Stimulated activated naive CD8-positive, alpha-beta T cell treated with anti-CD3 and anti-CD28 coated beads, Interleukin-15, amount 100 ng/mL, for 72 hours (primary cell): ENCODE measurements around the gene RXRG.
"Not testable (repeated sequence)": the region's sequence is repeated elsewhere in the genome, so short reads cannot be mapped to it uniquely, and the experiment has no call there.

Source experiments
- ATAC-seq: fragments of 150-1000 bp; cut with Tn5 transposase; 2 replicates; pipeline ENCODE4 v1.10.0; 2021; ENCODE audit warnings: mild to moderate bottlenecking, moderate library complexity
- DNase-seq, 2 donors: peaks; one replicate each; pipeline ENCODE4 v3.0.0; 2021 to 2022
- H3K27ac Mint-ChIP-seq, 2 donors: one replicate each; pipeline ENCODE4 v1.8.0; 2022; ENCODE audit warnings: mild to moderate bottlenecking in 2 of 2, mixed read lengths in 2 of 2, moderate library complexity in 2 of 2
- H3K27me3 Mint-ChIP-seq: one replicate; pipeline ENCODE4 v1.8.0; 2022; ENCODE audit warnings: mixed read lengths
- H3K4me1 Mint-ChIP-seq: one replicate; pipeline ENCODE4 v1.8.0; 2022; ENCODE audit warnings: mild to moderate bottlenecking, mixed read lengths
- H3K4me3 Mint-ChIP-seq, 2 donors: one replicate each; pipeline ENCODE4 v1.8.0; 2022; ENCODE audit warnings: mild to moderate bottlenecking in 2 of 2, mixed read lengths in 2 of 2, moderate library complexity in 1 of 2
- H3K9me3 Mint-ChIP-seq, 2 donors: one replicate each; pipeline ENCODE4 v1.8.0; 2022; ENCODE audit warnings: mixed read lengths in 2 of 2

The RXRG gene

GRCh38 chr1:165459683-165460082 is 14.8 kb upstream of the RXRG start:
- not testable (repeated sequence) for H3K4me1 Mint-ChIP-seq, H3K4me3 Mint-ChIP-seq, H3K27ac Mint-ChIP-seq, ATAC-seq, H3K27me3 Mint-ChIP-seq, DNase-seq, H3K9me3 Mint-ChIP-seq

GRCh38 chr1:165456861-165457260 is 11.9 kb upstream of the RXRG start:
- Mint-ChIP-seq H3K9me3 (no peaks in the 10 kb centered on the region), H3K27ac (no peak overlapping the region), H3K27me3 (peaks cover 8% of the 10 kb centered on the region), H3K4me3 (no peak overlapping the region), H3K4me1 (no peaks in the 10 kb centered on the region)
- DNase-seq (no peak), ATAC-seq (no peak)

- no peak overlapping the region for H3K27ac Mint-ChIP-seq
- H3K27me3 Mint-ChIP-seq, result peaks cover 8% of the 10 kb centered on the region
- ATAC-seq (no peak), DNase-seq (no peak)
- H3K4me1 Mint-ChIP-seq, result no peaks in the 10 kb centered on the region
- no peaks in the 10 kb centered on the region for H3K9me3 Mint-ChIP-seq
- no peak overlapping the region for H3K4me3 Mint-ChIP-seq
Measured at GRCh38 chr1:165456114-165456513, 11.2 kb upstream of the RXRG start.

GRCh38 chr1:165455111-165455510 is 10.2 kb upstream of the RXRG start:
- no peaks in the 10 kb centered on the region for H3K9me3 Mint-ChIP-seq
- no peak overlapping the region for H3K4me3 Mint-ChIP-seq
- H3K27ac Mint-ChIP-seq, result no peak overlapping the region
- H3K27me3 Mint-ChIP-seq, result peaks cover 8% of the 10 kb centered on the region
- no peaks in the 10 kb centered on the region for H3K4me1 Mint-ChIP-seq
- no peak for ATAC-seq
- DNase-seq, result no peak

- no peaks in the 10 kb centered on the region for H3K9me3 Mint-ChIP-seq
- H3K4me3 Mint-ChIP-seq, result no peak overlapping the region
- no peak for DNase-seq
- ATAC-seq, result no peak
- H3K27me3 Mint-ChIP-seq, result peaks cover 8% of the 10 kb centered on the region
- H3K27ac Mint-ChIP-seq, result no peak overlapping the region
- H3K4me1 Mint-ChIP-seq, result no peaks in the 10 kb centered on the region
Measured at GRCh38 chr1:165454091-165454610, 9.2 kb upstream of the RXRG start.

GRCh38 chr1:165452336-165453130 is 7.6 kb upstream of the RXRG start:
- ATAC-seq (no peak), DNase-seq (no peak)
- no peak overlapping the region for H3K27ac Mint-ChIP-seq
- no peaks in the 10 kb centered on the region for H3K4me1 Mint-ChIP-seq
- peaks cover 8% of the 10 kb centered on the region for H3K27me3 Mint-ChIP-seq
- H3K9me3 Mint-ChIP-seq, result no peaks in the 10 kb centered on the region
- H3K4me3 Mint-ChIP-seq, result no peak overlapping the region

- no peak for DNase-seq
- no peak overlapping the region for H3K27ac Mint-ChIP-seq
- H3K4me1 Mint-ChIP-seq, result no peaks in the 10 kb centered on the region
- H3K9me3 Mint-ChIP-seq, result no peaks in the 10 kb centered on the region
- H3K4me3 Mint-ChIP-seq, result no peak overlapping the region
- no peak for ATAC-seq
- peaks cover 4% of the 10 kb centered on the region for H3K27me3 Mint-ChIP-seq
Measured at GRCh38 chr1:165451691-165452090, 6.8 kb upstream of the RXRG start.

GRCh38 chr1:165449131-165449530 is 4.2 kb upstream of the RXRG start:
- Mint-ChIP-seq H3K4me1 (no peaks in the 10 kb centered on the region), H3K27ac (no peak overlapping the region), H3K4me3 (no peak overlapping the region), H3K9me3 (no peaks in the 10 kb centered on the region), H3K27me3 (no peaks in the 10 kb centered on the region)
- no peak for DNase-seq
- ATAC-seq, result no peak

- Mint-ChIP-seq H3K4me3 (no peak overlapping the region), H3K27ac (no peak overlapping the region), H3K4me1 (no peaks in the 10 kb centered on the region), H3K27me3 (no peaks in the 10 kb centered on the region), H3K9me3 (no peaks in the 10 kb centered on the region)
- DNase-seq (no peak), ATAC-seq (no peak)
Measured at GRCh38 chr1:165445388-165445787, 462 bp upstream of the RXRG start.

GRCh38 chr1:165443539-165444311 is 1.2 kb downstream of the RXRG start:
- Mint-ChIP-seq H3K4me3 (peak overlapping the region; percentile 34 to 45), H3K27me3 (peaks cover 10% of the 10 kb centered on the region), H3K27ac (no peak overlapping the region), H3K9me3 (no peaks in the 10 kb centered on the region), H3K4me1 (no peaks in the 10 kb centered on the region)
- ATAC-seq (peak; percentile 37), DNase-seq (no peak)

GRCh38 chr1:165442653-165443052 is 2.3 kb downstream of the RXRG start:
- ATAC-seq (no peak), DNase-seq (no peak)
- H3K27ac Mint-ChIP-seq, result no peak overlapping the region
- no peaks in the 10 kb centered on the region for H3K9me3 Mint-ChIP-seq
- H3K4me3 Mint-ChIP-seq, result no peak overlapping the region
- peaks cover 11% of the 10 kb centered on the region for H3K27me3 Mint-ChIP-seq
- no peaks in the 10 kb centered on the region for H3K4me1 Mint-ChIP-seq

GRCh38 chr1:165442053-165442452 is 2.9 kb downstream of the RXRG start:
- no peaks in the 10 kb centered on the region for H3K4me1 Mint-ChIP-seq
- ATAC-seq (no peak), DNase-seq (no peak)
- no peak overlapping the region for H3K4me3 Mint-ChIP-seq
- H3K27me3 Mint-ChIP-seq, result peaks cover 17% of the 10 kb centered on the region
- no peak overlapping the region for H3K27ac Mint-ChIP-seq
- no peaks in the 10 kb centered on the region for H3K9me3 Mint-ChIP-seq

GRCh38 chr1:165441166-165441880 is 3.6 kb downstream of the RXRG start:
- Mint-ChIP-seq H3K27ac (no peak overlapping the region), H3K27me3 (peaks cover 21% of the 10 kb centered on the region), H3K4me3 (no peak overlapping the region), H3K4me1 (no peaks in the 10 kb centered on the region), H3K9me3 (no peaks in the 10 kb centered on the region)
- ATAC-seq, result no peak
- no peak for DNase-seq

- ATAC-seq, result no peak
- peaks cover 21% of the 10 kb centered on the region for H3K27me3 Mint-ChIP-seq
- no peaks in the 10 kb centered on the region for H3K4me1 Mint-ChIP-seq
- no peak overlapping the region for H3K27ac Mint-ChIP-seq
- H3K4me3 Mint-ChIP-seq, result no peak overlapping the region
- no peak for DNase-seq
- no peaks in the 10 kb centered on the region for H3K9me3 Mint-ChIP-seq
Measured at GRCh38 chr1:165439330-165439729, 5.6 kb downstream of the RXRG start.

GRCh38 chr1:165436994-165437393 is 7.9 kb downstream of the RXRG start:
- H3K4me1 Mint-ChIP-seq, result no peaks in the 10 kb centered on the region
- H3K9me3 Mint-ChIP-seq, result no peaks in the 10 kb centered on the region
- no peak overlapping the region for H3K4me3 Mint-ChIP-seq
- no peak for DNase-seq
- no peak for ATAC-seq
- H3K27ac Mint-ChIP-seq, result no peak overlapping the region
- H3K27me3 Mint-ChIP-seq, result peaks cover 21% of the 10 kb centered on the region

- H3K4me3 Mint-ChIP-seq, result no peak overlapping the region
- H3K4me1 Mint-ChIP-seq, result peaks cover 7% of the 10 kb centered on the region
- peaks cover 21% of the 10 kb centered on the region for H3K27me3 Mint-ChIP-seq
- no peak for ATAC-seq
- no peak overlapping the region for H3K27ac Mint-ChIP-seq
- no peaks in the 10 kb centered on the region for H3K9me3 Mint-ChIP-seq
- no peak for DNase-seq
Measured at GRCh38 chr1:165435801-165436200, 9.1 kb downstream of the RXRG start.
